Measurements from ENCODE around the gene WFDC10A. TPM values are rescaled to one million over a fixed set of nuclear protein-coding genes. Genes with fewer than 3 reads are reported as not detected.
"Not testable (repeated sequence)": the region's sequence is repeated elsewhere in the genome, so short reads cannot be mapped to it uniquely, and the experiment has no call there.

Gene WFDC10A
- total RNA-seq: not detected
- polyA plus RNA-seq: not detected
- long read RNA-seq, donor 1: 0 reads
- long read RNA-seq, donor 2: 0 reads
- long read RNA-seq, donor 3: 0 reads

DNA sequence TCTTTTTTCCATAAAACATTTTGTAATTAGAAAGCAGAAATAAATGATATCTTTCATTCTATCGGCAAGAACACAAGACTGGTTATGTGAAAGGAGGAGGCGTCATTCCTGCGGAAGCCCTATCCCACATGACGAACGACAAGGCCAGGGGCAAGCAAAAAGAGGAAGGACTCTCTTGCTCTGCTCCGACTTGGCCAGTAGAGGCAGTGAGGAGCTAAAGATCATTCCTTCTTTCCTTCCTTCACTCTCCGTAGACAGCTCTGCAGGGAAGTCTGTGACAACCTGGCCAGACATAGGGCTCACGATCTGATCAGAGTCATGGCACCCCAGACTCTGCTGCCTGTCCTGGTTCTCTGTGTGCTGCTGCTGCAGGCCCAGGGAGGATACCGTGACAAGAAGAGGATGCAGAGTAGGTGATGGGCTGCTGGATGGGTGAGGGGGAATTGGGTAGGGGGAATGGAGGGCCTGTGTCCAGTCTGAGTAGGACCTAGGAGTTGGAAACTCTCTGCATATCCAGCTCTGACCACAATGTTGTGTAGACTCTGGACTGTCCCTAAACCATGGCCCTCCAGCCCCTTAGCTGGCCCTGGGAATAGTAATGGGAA is at the start of gene WFDC10A:
Gene WFDC10A, plus strand, starts transcription at position 244 of the 605 bp plus-strand sequence. Its CDS starts 75 bp downstream, at position 319.
- no peak for DNase-seq
- Histone ChIP-seq H3K27me3 (no peaks in the 10 kb centered on the region), H3K4me3 (no peak within 1 kb of the TSS), H3K9me3 (no peaks in the 10 kb centered on the region), H3K4me1 (ENCODE audit: insufficient read depth) (no peaks in the 10 kb centered on the region), H3K36me3 (no peaks in the 10 kb centered on the region), H3K27ac (no peak within 1 kb of the TSS)
- WGBS, 3 donors: 7 to 9% (median 8%) methylated on average over 9 of the region's 9 CpGs
- no peak for TF ChIP-seq EP300 (IDR thresholded peaks at IDR 0.05)
- TF ChIP-seq, protein P1, sequence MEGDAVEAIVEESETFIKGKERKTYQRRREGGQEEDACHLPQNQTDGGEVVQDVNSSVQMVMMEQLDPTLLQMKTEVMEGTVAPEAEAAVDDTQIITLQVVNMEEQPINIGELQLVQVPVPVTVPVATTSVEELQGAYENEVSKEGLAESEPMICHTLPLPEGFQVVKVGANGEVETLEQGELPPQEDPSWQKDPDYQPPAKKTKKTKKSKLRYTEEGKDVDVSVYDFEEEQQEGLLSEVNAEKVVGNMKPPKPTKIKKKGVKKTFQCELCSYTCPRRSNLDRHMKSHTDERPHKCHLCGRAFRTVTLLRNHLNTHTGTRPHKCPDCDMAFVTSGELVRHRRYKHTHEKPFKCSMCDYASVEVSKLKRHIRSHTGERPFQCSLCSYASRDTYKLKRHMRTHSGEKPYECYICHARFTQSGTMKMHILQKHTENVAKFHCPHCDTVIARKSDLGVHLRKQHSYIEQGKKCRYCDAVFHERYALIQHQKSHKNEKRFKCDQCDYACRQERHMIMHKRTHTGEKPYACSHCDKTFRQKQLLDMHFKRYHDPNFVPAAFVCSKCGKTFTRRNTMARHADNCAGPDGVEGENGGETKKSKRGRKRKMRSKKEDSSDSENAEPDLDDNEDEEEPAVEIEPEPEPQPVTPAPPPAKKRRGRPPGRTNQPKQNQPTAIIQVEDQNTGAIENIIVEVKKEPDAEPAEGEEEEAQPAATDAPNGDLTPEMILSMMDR (IDR thresholded peaks at IDR 0.05): no peak
- TF ChIP-seq POLR2A (IDR thresholded peaks at IDR 0.05): no peak
- intact Hi-C loops (cut with DNase I): no loop called here

DNA sequence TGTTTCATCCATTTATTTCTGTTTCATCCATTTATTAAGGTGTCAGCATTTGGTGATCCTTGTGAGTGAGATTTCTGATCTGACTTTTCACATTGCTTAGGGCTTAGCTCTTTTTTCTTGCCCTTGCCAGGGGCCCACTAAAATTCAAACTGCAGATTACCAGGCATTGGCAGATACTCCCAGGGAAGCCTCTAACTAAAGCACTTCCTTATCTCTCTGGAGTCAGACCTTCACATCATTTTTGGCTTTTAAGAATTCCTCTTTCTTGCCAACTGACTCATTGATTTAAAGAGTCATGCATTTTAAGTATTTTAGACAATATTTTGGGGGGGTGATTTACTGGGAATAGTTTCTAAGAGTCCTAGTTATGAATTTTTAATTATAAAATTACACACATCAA is 47.8 kb upstream of the WFDC10A start:
- TF ChIP-seq, protein P1 (IDR thresholded peaks at IDR 0.05): no peak
- TF ChIP-seq POLR2A (IDR thresholded peaks at IDR 0.05) (no peak), EP300 (IDR thresholded peaks at IDR 0.05) (no peak)
- intact Hi-C loops (cut with DNase I): no loop called here
- Histone ChIP-seq H3K27me3 (no peaks in the 10 kb centered on the region), H3K36me3 (no peaks in the 10 kb centered on the region), H3K4me3 (no peak overlapping the region), H3K27ac (no peak overlapping the region), H3K4me1 (ENCODE audit: insufficient read depth) (no peaks in the 10 kb centered on the region), H3K9me3 (no peaks in the 10 kb centered on the region)
- no peak for DNase-seq

DNA sequence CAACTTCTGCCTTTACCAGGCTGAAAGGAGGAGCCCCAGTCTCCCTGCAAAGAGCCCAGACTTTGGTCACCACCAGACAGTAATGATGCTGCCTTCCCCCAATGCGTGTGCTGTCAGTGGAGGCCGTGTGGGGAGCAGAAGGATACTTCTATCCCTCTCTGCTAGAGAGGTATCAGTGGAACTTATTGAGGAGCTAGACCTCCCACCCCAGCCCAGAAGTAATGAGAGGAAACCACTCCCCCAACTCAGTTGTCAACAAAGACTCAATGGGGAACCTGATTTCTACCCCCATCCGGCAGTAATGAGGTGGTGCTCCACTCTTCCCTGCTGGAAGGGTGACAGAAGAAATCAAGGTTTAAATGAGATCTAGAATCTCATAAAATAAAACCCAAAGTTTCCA is 46.0 kb upstream of the WFDC10A start:
- H3K4me1 ChIP-seq (ENCODE audit: insufficient read depth): no peaks in the 10 kb centered on the region
- H3K4me3 ChIP-seq: no peak overlapping the region
- TF ChIP-seq POLR2A (IDR thresholded peaks at IDR 0.05) (no peak), EP300 (IDR thresholded peaks at IDR 0.05) (no peak)
- TF ChIP-seq, protein P1 (IDR thresholded peaks at IDR 0.05): no peak
- no peaks in the 10 kb centered on the region for H3K36me3 ChIP-seq
- H3K27me3 ChIP-seq: no peaks in the 10 kb centered on the region
- intact Hi-C loops (cut with DNase I): no loop called here
- no peak for DNase-seq
- 35 to 48% (median 45%) methylated on average over 3 of the region's 3 CpGs for WGBS, 3 donors
- H3K27ac ChIP-seq: no peak overlapping the region
- H3K9me3 ChIP-seq: peaks cover 0 to 2% of the 10 kb centered on the region in 2 donors

DNA sequence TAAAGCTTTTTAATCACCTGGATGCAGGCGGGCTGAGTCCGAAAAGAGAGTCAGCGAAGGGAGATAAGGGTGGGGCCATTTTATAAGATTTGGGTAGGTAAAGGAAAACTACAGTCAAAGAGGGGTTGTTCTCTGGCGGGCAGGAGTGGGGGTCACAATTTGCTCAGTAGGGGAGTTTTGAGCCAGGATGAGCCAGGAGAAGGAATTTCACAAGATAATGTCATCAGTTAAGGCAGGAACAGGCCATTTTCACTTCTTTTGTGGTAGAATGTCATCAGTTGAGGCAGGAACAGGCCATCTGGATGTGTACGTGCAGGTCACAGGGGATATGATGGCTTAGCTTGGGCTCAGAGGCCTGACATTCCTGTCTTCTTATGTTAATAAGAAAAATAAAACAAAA is 45.2 kb upstream of the WFDC10A start:
- H3K36me3 ChIP-seq; H3K4me3 ChIP-seq; H3K27ac ChIP-seq; DNase-seq; H3K4me1 ChIP-seq (ENCODE audit: insufficient read depth); H3K27me3 ChIP-seq; intact Hi-C loops (cut with DNase I); H3K9me3 ChIP-seq: not testable (repeated sequence)
- WGBS, 3 donors: 67 to 75% (median 71%) methylated on average over 5 of the region's 5 CpGs

DNA sequence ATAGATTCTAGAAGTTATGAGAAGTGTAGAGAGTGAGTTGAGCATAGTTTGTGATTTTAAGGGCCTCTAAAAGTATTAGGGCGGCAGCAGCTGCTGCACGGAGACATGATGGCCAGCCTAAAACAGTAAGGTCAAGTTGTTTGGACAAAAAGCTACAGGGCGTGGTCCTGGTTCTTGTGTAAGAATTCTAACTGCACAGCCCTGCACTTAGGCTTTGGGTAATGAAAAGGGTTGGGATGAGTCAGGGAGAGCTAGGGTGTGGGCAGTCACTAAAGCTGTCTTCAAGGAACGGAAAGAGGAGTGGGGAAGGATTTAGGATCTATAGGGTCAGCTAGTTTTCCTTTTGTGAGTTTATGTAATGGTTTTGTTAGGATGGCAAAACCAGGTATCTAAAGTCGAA is 43.6 kb upstream of the WFDC10A start:
- DNase-seq; H3K4me1 ChIP-seq (ENCODE audit: insufficient read depth); H3K9me3 ChIP-seq; intact Hi-C loops (cut with DNase I); H3K27me3 ChIP-seq; H3K36me3 ChIP-seq; H3K4me3 ChIP-seq; H3K27ac ChIP-seq: not testable (repeated sequence)
- WGBS, 3 donors: 80 to 83% (median 81%) methylated on average over 5 of the region's 5 CpGs
